Stimulated activated naive CD4-positive, alpha-beta T cell treated with Interleukin-2 at 50 U/mL for 16 hours (primary cell): Measurements from ENCODE around the gene RPTOR.

ENCODE experiments used
- DNase-seq: peaks from one replicate; lab custom pipeline; 2025; lab: John Stamatoyannopoulos, UW

Gene RPTOR

DNA sequence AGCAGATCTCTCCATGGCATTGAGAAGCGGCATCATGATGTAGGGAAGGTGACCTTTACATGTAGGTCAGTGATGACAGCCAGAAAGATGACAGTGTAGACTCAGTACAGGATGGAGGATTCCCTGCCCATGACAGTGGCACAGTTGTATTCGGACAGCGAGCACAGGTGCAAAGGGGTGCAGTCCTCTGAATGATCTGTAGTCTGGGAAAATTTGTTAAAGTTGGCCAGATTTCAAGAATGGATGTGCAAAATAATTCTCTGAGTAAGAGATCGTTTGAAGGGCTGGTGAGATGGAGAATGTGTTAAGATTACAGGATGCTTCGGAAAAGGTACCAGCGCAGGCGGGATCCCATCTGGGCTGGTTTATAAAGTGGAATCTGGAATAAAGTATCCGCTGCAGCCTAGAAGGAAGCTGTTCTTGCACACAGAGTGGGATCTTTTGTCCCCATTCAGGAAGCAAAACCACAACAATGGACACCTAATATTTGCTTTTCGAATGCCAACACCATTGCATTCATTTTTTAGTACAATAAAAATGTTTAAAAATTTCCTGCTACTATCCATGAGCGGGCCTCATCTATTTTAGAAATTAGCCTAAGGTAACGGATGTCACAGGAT is 101.2 kb downstream of the RPTOR start:
- no peak for DNase-seq

DNA sequence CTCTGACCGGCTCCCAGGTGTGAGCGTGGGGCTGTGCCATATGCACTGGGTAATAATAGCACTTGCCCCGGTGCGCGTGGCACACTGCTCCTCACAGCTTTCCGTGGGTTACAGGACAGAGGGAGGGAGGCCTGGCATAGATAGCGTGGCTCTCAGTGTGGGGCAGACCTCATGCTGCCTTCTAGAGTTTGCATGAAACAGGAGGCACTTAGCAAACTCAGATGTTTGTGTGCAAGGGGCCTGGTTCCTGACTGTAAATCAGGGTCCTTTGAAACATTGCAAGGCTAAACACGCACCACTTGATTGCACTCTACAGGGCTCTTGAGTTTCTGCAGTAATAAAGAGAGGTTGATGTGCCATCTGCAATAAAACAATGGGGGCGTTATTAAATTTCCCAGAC is 101.7 kb downstream of the RPTOR start:
- no peak for DNase-seq

DNA sequence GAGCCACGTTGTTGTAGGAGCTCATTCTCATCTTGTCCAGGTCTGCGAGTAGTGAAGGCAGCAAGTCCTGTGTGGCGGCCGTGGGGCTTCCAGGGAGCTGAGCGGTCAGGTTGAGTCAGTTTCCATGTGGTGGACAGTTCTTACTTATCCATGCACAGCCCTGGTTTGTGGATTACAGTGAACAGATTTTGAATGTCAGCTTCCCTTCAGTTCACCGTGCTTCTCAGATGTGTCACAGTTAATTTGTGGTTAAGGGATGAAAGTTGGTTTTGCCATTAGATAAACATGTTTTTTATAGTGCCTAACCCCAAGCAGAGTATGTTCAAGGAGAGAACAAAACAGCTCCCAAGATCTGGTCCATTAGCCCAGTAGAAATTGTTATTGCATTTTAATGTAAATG is 103.1 kb downstream of the RPTOR start:
- DNase-seq = no peak

DNA sequence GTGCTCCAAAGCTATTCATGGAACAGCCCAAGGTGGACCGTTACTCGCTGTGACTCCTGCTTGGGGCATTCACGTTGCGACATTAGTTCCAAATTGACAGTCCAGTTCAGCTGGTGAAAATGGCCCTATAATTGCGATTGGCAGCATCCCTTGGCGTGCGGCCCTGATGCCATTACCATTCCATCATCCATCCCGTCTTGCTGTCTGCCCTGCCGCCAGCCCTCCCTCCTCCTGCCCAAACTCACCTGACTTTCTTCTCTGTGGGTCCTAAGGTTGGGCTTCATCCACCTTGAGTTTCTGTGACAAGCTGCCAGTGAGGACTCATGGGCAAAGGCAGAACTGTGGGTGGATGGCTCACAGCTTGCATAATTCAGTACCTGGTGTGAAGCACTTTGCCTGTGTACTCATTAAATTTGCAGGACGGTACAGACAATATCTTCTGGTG is 104.6 kb downstream of the RPTOR start:
- peak; percentile 17 for DNase-seq

DNA sequence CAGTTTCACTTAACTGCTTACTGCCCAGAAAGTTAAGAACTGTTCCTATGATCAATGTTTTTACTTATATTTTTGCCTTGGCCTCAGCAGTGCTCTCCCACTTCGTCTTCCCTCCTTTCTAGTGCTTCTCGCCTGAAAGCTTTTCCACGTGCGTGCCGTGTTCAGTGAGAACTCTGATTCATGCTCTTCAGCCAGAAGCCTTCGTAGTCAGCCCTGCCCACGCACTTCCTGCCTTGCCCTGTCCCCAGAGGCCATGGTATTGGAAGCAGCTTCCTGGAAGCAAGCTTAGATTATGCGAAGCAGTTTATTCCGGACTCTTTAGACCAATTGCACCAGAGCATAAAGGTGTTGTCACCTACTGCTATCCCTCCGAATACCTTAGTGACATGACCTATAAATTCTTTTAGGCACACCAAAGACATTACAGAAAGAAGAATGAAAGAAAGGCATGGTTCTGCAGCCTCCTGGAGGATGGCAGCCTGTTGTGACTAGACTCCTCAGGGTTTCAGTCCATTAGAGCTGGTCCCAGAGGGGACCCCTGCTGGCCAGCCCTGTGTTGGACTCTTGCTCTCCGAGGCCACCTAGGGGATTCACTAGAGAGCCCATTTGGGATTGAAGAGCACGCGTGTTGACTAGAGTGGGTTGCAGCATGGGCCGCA is 105.2 kb downstream of the RPTOR start:
- DNase-seq = peak; percentile 82

DNA sequence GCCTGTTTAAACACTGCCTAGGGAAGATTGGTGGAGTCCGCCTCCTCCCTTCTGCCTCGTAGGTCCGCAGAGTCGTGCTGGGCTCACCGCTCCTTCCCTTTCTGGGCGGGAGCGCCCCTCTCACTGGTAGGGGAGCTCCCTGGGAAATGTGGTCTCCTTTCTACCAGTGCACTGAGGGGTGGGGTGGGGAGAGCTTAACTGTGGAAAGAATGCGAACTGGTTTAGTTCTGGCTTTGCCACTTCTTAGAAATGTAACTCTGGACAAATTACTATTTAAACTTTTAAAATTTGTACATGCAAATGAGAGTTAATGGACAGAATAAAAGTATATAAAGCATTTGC is 105.7 kb downstream of the RPTOR start:
- DNase-seq = no peak

DNA sequence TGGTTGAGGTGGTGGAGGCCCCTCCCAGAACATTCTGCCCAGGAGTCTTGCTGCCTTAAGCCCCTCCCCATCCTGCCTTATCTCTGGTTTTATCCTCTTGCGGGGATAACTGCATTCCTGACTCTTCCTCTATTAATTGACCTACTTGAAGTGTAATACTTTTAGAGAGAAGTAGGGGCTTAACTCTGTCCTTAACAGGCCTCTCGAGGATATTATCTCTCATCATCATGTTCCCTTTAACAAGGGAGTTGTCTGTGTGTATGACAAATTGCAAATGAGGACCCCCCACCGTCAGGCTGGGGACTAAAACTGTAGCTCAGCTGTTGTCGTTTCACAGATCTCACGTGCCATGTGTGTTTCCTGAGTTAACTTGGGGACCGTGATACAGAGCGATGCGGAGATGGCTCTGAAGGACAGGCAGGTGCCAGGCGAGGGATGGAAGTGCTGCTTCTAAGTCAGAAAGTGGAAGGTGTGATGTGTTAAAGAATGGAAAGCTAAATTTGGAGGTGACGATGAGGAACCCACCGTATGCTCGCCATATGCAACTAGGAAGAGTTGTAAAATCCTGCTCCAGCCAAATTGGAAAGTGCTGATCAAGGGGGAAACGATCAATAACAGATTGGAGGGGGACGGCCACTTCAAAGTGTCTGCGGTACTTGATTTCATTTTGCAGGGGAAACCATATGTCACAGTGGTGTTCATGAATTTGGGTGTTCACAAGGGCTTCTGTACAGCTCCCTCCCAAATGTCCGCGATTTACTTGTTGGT is 106.3 kb downstream of the RPTOR start:
- no peak for DNase-seq

DNA sequence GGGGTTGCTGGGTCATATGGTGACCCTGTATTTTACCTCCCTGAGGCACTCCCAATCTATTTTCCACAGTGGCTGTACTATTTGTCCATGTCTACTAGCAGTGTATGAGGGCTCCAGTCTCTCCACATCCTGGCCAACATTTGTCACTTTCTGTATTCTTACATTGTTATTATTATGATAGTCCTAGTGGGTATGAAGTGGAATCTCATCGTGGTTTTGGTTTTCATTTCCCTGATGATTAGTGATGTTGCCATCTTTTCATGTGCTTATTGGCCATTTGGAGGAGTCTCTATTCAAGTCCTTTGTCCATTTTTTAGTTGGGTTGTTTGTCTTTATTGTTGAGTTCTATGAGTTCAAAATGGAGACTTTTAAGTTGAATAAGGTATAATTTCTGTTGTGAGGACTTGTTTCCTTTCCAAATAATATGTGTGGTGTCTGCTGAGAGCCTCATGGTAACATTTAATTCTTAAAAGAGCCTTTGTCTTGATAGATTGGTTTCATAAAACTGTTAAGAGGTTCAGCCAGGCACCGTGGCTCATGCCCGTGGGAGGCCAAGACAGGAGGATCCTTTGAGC is 108.2 kb downstream of the RPTOR start:
- DNase-seq = no peak

DNA sequence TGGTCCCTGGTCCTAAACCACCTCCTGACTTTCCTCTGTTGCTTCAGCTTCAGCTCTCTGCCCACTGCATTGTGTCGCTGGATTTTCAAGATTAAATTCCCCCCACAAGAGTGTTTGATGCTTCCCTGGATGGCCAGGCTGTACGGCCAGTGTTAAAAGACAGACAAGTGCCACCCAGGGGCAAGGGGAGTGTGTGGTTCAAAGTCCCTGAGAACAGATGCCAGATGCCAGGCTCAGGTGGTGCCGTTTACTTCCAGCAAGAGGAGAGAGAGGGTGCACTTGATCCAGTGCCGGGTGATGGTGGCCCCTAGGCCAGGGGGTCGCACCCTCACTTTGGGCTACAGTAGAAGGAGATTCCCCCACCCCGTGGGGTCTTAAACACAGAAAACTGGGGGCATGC is 109.2 kb downstream of the RPTOR start:
- no peak for DNase-seq

DNA sequence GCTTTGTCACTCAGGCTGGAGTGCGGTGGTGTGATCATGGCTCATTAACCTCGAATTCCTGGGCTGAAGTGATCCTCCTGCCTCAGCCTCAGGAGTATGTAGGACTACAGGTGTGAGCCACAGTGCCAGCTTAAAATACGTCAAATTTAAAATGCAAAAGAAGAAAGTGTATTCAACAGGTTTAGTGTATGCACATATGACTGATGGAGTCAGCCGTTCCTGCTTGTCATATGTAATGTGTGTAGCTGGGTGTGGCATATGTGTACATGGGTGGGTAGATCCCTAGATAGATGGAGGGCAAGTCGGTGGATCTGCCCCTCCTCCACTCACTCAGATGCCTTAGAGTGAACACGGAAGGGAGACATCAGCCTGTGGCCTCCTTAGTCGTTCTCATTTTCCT is 111.0 kb downstream of the RPTOR start:
- no peak for DNase-seq

DNA sequence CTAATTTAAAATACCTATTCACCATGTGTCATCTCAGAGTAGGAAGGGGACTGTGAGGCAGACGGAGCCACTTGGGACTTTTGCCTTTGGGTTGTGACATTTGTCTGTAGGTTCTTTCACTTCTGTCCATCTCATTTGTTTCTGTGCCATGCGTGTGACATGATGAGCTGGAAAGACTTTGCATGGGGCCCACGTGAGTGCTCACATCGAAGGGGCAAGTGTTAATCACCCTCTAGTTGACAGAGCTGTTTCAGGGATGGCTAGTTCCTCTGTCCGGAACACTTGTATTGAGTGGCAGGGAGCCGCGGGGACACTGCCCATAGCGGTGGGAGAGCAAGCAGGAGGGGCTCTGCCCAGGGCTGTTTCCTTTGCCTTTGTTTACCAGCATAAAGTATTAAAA is 112.0 kb downstream of the RPTOR start:
- no peak for DNase-seq

DNA sequence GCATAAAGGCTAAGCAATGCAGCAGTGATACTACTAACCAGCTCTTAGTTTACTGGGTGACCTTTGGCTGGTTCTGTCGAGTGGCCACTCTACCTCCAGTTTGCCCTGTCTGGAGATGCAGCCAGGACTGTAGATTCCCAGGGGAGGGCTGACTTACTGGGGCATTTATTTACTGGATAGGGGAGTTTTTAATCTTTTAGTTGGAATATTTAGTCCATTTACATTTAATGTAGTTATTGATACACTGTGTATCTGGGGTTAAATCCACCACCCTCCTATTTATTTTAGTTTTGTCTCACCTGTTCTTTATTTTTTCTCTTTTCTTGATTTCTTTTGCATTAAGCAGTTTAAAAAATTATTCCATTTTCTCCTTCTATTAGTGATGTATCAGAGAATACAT is 112.9 kb downstream of the RPTOR start:
- no peak for DNase-seq

DNA sequence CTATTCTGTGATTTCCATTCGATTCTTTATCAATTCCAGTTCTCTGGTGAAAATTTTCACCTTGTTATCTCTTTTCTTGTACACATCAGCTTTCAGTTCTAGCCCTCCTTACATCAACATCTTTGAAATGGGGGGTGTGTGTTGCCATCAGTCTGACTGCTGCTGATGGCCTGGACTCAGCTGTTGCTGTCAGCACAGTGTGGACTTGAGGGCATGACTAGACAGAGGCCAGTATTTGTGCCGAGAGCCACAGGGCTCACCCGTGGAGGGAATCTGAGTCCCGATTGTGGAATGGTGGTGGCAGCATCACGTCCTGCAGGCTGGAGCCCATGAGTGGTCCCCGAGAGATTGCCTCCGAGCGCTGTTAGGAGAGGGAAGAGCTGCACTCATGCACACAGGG is 114.2 kb downstream of the RPTOR start:
- no peak for DNase-seq

DNA sequence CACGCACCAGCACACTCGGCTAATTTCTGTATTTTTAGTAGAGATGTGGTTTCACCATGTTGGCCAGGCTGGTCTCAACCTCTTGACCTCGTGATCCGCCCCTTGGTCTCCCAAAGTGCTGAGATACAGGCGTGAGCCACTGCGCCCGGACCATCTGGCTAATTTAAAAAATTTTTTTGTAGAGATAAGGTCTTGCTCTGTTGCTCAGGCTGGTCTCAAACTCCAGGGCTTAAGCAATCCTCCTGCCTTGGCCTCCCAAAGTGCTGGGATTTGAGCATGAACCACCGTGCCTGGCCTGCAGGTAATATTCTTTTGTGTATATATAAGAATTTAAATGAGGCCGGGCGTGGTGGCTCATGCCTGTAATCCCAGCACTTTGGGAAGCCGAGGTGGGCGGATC is 115.0 kb downstream of the RPTOR start:
- no peak for DNase-seq

DNA sequence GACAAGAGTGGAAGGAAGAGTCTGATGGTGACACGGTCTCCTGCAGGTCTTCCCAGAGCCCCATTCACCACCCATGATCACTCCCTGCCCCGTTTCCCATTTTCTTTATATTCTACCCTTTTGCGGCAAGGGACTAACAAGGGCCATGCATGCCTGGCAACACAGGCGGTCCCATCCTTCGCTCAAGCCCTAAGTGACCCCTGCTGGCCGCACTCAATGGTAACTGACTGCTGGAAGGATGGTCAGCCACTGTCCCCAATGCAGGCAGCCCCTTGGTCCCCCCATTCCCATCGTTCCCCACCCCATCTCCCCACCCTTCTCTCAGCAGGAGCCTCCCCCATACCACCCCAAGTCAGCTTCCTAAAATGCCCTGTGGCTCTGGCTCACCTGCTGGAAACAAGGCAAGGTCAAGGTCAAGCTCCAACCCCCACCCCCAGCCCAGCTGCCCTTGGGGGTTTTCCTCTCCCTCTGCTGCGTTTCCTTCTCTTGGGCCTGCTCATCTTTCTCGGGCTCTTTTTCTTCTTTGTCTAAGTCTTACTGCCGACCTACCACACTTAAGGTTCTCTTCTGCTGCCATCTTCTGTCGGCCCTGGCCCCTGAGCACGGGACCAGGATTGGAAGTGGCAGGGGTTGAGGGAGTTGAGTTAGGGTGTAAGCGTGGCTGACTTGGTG is 116.0 kb downstream of the RPTOR start:
- DNase-seq = no peak

DNA sequence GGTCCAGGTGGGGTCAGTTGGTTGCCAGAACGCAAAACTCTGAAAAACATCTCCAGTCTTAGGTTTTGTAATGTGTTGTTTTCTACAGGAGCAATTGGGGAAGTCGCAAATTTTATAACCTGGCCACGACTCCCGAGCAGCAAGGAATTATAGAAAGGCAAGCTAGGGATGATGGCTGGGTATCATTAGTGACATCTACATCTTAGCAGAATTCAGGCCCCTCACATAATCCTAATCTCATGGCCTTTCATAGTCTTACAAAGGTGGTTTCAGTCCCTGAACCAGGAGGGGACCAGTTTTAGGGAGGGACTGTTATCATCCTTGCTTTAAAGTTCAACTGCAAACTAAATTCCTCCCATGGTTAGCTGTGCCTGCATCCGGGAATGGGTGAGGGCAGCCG is 117.9 kb downstream of the RPTOR start:
- no peak for DNase-seq

DNA sequence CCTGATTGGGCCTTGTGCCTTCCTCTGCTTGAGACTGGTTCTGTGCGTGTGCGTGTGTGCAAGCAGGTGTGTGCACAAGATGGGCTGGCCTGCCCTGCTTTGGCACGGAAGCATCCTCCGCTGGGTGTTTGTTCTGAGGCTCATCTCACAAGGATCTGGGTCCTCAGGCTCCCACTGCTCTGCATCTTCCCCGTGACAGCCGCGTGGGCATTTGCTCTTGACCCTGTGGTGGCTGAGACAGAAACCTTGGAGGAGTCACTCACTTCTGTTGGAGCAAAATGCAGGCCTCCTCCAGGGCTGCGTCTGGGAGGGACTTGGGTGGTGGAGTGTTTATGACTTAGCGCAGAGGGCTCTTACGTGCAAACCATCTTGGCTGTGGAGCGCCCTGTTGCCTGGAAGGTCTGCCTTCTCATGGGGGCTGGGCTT is 119.2 kb downstream of the RPTOR start:
- DNase-seq = peak; percentile 17

DNA sequence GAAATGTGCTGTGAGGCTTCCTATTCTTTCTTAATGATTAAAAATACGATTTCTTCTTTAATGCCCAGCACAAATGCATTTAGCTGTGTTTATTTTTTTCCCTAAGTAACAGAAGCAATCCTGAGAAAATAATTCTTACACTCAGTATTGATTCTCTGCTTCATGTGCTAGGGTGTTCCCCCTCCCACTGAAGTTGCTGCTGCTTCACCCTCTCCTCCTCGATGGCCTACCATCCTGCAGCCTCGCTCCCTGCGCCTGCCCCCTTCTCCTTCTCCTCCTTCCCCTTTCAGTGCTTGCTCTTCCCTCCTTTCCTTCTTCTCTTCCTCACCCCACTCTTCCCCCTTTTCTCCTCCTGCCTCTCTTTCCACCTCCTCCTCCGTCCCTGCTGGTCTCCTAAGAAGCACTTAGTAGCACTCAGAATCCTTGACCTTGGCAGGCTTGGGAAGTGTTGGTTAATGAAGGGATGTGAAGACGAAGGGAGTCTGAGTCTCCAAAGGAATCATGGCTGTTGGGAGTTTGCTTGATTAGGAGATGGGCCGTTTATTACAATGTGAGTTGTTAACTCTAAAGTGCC is 119.7 kb downstream of the RPTOR start:
- peak; percentile 10 for DNase-seq

DNA sequence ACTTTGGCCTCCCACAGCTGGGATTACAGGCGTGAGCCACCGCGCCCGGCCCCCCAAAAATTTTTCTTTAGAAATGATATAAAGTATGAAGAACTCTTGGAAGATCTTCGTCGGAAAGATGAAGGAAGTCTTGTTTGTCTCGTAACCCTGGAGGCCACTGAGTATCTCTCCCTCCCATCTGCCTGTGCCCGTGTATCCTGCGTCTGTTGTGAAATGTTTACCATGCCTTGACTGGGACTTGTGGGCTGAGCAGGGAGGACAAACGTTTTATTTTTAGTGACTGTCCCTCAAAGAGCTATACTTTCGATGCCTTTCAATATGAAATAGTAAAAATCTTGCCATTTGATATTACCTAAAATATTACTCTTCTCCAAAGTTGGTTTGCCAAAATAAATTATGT is 121.2 kb downstream of the RPTOR start:
- no peak for DNase-seq

DNA sequence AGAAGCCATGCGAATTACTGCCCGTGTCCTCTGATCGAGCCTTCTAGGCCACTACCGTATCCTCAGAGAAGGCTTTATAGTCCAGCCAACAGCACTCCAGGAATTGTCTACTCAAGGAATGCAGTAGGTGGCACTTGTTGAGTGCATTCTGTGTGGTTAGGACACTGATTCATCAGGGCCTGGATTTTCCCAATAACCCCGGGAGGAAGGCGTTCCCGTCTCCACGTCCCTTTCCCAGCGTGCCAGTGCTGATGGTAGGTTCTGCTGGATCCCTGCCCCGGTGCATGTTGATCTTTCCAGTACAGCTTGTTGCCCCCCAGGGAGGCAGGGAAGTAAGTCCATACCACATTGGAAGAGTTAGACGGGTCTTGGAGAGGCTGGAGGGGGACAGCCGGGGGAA is 122.2 kb downstream of the RPTOR start:
- DNase-seq = no peak

DNA sequence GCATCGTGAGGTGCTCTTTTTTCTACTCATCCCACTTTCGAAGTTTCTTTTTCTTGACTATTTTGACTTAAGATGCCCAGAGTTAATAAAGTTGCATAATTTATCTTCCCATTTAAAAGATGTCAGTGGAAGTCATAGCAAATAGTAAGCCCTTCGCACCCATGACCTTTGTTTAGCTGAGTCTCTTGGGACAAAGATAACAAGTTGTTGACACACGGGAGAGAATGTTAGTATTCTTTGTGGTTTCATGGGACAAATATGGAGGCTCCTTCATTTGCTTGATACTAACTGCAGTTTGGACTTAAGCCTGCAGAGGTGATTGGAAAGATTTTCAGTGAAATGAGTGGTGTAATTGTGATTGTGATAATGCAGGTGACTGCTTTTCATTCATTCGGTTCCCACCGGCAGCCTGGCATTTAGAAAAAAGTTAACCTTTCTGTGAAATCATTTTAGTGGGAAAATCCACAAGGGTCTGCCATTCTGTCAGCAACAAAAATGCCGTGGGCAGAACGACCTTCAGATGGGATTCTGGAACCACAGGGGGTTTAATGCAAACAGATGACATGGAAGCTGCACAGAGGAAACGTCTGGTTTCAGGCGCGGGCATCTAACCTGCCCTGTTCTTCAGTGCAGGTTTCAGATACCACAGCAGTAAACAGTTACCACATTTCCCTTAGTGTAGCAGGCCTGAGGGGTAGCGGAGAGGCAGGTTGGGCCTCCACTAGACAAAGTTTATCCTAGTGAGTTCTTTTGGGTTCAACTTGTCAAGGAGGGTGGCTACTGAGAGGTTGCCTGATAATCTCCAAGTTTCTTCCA is 123.0 kb downstream of the RPTOR start:
- no peak for DNase-seq
